Osteocyte (in vitro differentiated cells): Measurements from ENCODE around the gene KLRK1. TPM values are rescaled to one million over a fixed set of nuclear protein-coding genes. Genes with fewer than 3 reads are reported as not detected.
A peak's percentile ranks its signal among the peaks of the same experiment; 100 is the strongest.
"Not testable (repeated sequence)": the region's sequence is repeated elsewhere in the genome, so short reads cannot be mapped to it uniquely, and the experiment has no call there.

Experiments used
- DNase-seq: peaks from one replicate; pipeline ENCODE4 v3.0.0; 2021; ENCODE audit warnings: mixed read lengths; ENCODE audit not compliant: unreplicated experiment; ENCODE audit errors: extremely low spot score
- H3K27ac Mint-ChIP-seq: one replicate; pipeline ENCODE4 v1.8.0; 2021; ENCODE audit warnings: mild to moderate bottlenecking, mixed read lengths; ENCODE audit not compliant: unreplicated experiment
- H3K27me3 Mint-ChIP-seq: one replicate; pipeline ENCODE4 v1.8.0; 2021; ENCODE audit warnings: mixed read lengths; ENCODE audit not compliant: unreplicated experiment
- H3K36me3 Mint-ChIP-seq: one replicate; pipeline ENCODE4 v1.8.0; 2021; ENCODE audit warnings: mixed read lengths; ENCODE audit not compliant: unreplicated experiment
- H3K4me1 Mint-ChIP-seq: one replicate; pipeline ENCODE4 v1.8.0; 2021; ENCODE audit warnings: mixed read lengths; ENCODE audit not compliant: unreplicated experiment
- H3K4me3 Mint-ChIP-seq: one replicate; pipeline ENCODE4 v1.8.0; 2021; ENCODE audit warnings: mild to moderate bottlenecking, moderate library complexity, mixed read lengths; ENCODE audit not compliant: unreplicated experiment
- H3K9me3 Mint-ChIP-seq: one replicate; pipeline ENCODE4 v1.8.0; 2021; ENCODE audit warnings: mixed read lengths; ENCODE audit not compliant: unreplicated experiment
- total RNA-seq: library from RNA; stranded (reverse); gene quantifications from 2 replicates; pipeline ENCODE4 v1.2.1, GENCODE V29; 2021
- TF ChIP-seq, protein P1 (sequence below): fragments of 200-600 bp; sonication (generic); IDR thresholded peaks from 2 replicates; pipeline ENCODE4 v1.5.0; 2021; ENCODE audit warnings: antibody characterized with exemption, mild to moderate bottlenecking, moderate library complexity

KLRK1 gene
- total RNA-seq, 1 donor from 2014 or later = 3.2 TPM

- peaks cover 31% of the 10 kb centered on the region for H3K36me3 Mint-ChIP-seq
- H3K9me3 Mint-ChIP-seq = peaks cover 12% of the 10 kb centered on the region
- TF ChIP-seq, protein P1, sequence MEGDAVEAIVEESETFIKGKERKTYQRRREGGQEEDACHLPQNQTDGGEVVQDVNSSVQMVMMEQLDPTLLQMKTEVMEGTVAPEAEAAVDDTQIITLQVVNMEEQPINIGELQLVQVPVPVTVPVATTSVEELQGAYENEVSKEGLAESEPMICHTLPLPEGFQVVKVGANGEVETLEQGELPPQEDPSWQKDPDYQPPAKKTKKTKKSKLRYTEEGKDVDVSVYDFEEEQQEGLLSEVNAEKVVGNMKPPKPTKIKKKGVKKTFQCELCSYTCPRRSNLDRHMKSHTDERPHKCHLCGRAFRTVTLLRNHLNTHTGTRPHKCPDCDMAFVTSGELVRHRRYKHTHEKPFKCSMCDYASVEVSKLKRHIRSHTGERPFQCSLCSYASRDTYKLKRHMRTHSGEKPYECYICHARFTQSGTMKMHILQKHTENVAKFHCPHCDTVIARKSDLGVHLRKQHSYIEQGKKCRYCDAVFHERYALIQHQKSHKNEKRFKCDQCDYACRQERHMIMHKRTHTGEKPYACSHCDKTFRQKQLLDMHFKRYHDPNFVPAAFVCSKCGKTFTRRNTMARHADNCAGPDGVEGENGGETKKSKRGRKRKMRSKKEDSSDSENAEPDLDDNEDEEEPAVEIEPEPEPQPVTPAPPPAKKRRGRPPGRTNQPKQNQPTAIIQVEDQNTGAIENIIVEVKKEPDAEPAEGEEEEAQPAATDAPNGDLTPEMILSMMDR = no peak
- no peak overlapping the region for H3K4me3 Mint-ChIP-seq
- H3K27ac Mint-ChIP-seq = no peak overlapping the region
- DNase-seq = no peak
- peaks cover 16% of the 10 kb centered on the region for H3K4me1 Mint-ChIP-seq
- no peaks in the 10 kb centered on the region for H3K27me3 Mint-ChIP-seq
Measured at GRCh38 chr12:10372559-10372958, 17.3 kb downstream of the KLRK1 start.

- Mint-ChIP-seq H3K9me3 (peaks cover 12% of the 10 kb centered on the region), H3K36me3 (peaks cover 31% of the 10 kb centered on the region), H3K4me1 (peaks cover 19% of the 10 kb centered on the region)
- H3K27ac Mint-ChIP-seq, DNase-seq, H3K4me3 Mint-ChIP-seq, H3K27me3 Mint-ChIP-seq: not testable (repeated sequence)
Measured at GRCh38 chr12:10371893-10372535, 17.8 kb downstream of the KLRK1 start.

DNA sequence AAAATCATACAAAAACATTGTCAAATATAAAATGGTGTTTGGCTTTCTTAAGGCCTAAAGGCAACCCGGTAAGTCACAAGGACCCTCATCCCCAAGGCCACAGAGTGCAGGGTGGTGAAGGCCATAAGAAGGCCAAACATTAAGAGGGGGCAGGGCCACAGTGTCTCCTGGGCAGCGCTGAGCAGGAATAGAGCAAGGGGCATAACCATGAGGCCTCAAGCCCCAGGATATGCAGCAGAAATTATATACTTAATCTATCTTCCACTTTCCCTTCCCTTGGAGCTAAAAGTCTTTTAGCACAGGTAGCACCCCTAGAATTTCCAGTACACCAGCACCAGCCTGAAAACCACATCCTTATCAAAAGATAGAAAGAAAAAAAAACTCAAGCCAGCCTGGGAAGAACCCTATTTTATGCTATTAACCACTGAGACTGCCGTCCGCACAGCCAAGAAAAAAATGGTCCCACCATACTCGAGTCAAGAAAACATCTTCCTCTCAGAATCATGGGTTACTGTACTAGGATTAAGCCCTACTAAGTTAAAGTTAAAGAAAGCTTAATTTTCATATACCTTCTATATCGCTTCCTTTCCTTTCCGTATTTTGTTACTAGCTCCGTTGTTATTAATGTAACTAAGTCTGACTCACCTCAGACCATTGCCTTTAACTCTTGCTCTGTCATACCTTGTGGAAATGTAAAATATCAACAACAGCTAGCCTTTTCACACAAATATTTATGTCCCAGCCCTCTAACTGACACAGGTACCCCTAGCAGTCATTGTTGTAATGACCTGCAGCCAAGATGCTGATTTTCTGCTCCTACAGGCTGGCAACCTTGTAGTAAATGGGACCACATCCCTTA is 20.1 kb downstream of the KLRK1 start:
- H3K36me3 Mint-ChIP-seq = peaks cover 26% of the 10 kb centered on the region

GRCh38 chr12:10368206-10369171 is 21.4 kb downstream of the KLRK1 start:
- H3K27ac Mint-ChIP-seq = peak overlapping the region; percentile 35
- H3K27me3 Mint-ChIP-seq = no peaks in the 10 kb centered on the region
- H3K4me3 Mint-ChIP-seq = peak overlapping the region; percentile 16
- TF ChIP-seq, protein P1 = no peak
- H3K9me3 Mint-ChIP-seq = peaks cover 7% of the 10 kb centered on the region
- H3K36me3 Mint-ChIP-seq = peaks cover 24% of the 10 kb centered on the region
- DNase-seq = no peak
- peaks cover 21% of the 10 kb centered on the region for H3K4me1 Mint-ChIP-seq

More for the DNA sequence above, 20.1 kb downstream of the KLRK1 start:
- Mint-ChIP-seq H3K27ac (no peak overlapping the region), H3K27me3 (no peaks in the 10 kb centered on the region), H3K4me3 (no peak overlapping the region), H3K4me1 (peaks cover 22% of the 10 kb centered on the region), H3K9me3 (peaks cover 7% of the 10 kb centered on the region)
- TF ChIP-seq, protein P1 = no peak
- no peak for DNase-seq

GRCh38 chr12:10367714-10368113 is 22.1 kb downstream of the KLRK1 start:
- Mint-ChIP-seq H3K4me1 (peaks cover 17% of the 10 kb centered on the region), H3K36me3 (peaks cover 20% of the 10 kb centered on the region)
- not testable (repeated sequence) for H3K27ac Mint-ChIP-seq, H3K9me3 Mint-ChIP-seq, H3K4me3 Mint-ChIP-seq, H3K27me3 Mint-ChIP-seq, DNase-seq
